ENCODE measurements around the gene TRIP6. TPM values are rescaled to one million over a fixed set of nuclear protein-coding genes. Genes with fewer than 3 reads are reported as not detected.

Gene TRIP6
- total RNA-seq, 4 donors from 2014 or later: 64.5 to 122 (median 109) TPM

GRCh38 chr7:100830396-100830795 is 36.8 kb upstream of the TRIP6 start:
- TF ChIP-seq POLR2A (IDR thresholded peaks at IDR 0.05) (no peak), CTCF (IDR thresholded peaks at IDR 0.05) (no peak)
- no peaks in the 10 kb centered on the region for H3K9me3 ChIP-seq
- no peak overlapping the region for H3K4me3 ChIP-seq (replicated peaks in 1 of 3)
- intact Hi-C loops (cut with DNase I): no loop called here
- DNase-seq: no peak
- WGBS, 2 donors: 81 to 93% methylated on average over 4 of the region's 4 CpGs
- H3K27me3 ChIP-seq: no peaks in the 10 kb centered on the region
- no peaks in the 10 kb centered on the region for H3K36me3 ChIP-seq
- H3K27ac ChIP-seq: no peak overlapping the region
- H3K4me1 ChIP-seq: peaks cover 0 to 9% of the 10 kb centered on the region in 2 donors

- H3K4me1 ChIP-seq: peaks cover 7 to 12% of the 10 kb centered on the region in 2 donors
- H3K27ac ChIP-seq: no peak overlapping the region
- no peaks in the 10 kb centered on the region for H3K36me3 ChIP-seq
- no peaks in the 10 kb centered on the region for H3K9me3 ChIP-seq
- intact Hi-C loops (cut with DNase I): no loop called here
- DNase-seq: no peak
- no peak overlapping the region for H3K4me3 ChIP-seq (replicated peaks in 1 of 3)
- WGBS, 2 donors: 92 to 93% methylated on average over 5 of the region's 5 CpGs
- TF ChIP-seq POLR2A (IDR thresholded peaks at IDR 0.05): no peak
- TF ChIP-seq CTCF (IDR thresholded peaks at IDR 0.05): no peak
- no peaks in the 10 kb centered on the region for H3K27me3 ChIP-seq
Measured at GRCh38 chr7:100832281-100832633, 34.9 kb upstream of the TRIP6 start.

- Histone ChIP-seq H3K4me1 (peaks cover 7 to 8% of the 10 kb centered on the region in 2 donors), H3K36me3 (no peaks in the 10 kb centered on the region), H3K4me3 (replicated peaks in 1 of 3) (no peak overlapping the region), H3K27me3 (no peaks in the 10 kb centered on the region), H3K27ac (peak overlapping the region; percentile 41 to 81 (median 72)), H3K9me3 (no peaks in the 10 kb centered on the region)
- TF ChIP-seq CTCF (IDR thresholded peaks at IDR 0.05): no peak
- TF ChIP-seq POLR2A (IDR thresholded peaks at IDR 0.05): no peak
- DNase-seq: peak; percentile 28 to 33
- intact Hi-C loops (cut with DNase I): no loop called here
- WGBS, 2 donors: 30 to 42% methylated on average over 13 to 15 of the region's 17 CpGs
Measured at GRCh38 chr7:100835903-100836811, 31.0 kb upstream of the TRIP6 start.

GRCh38 chr7:100836812-100837098 is 30.4 kb upstream of the TRIP6 start:
- intact Hi-C loops (cut with DNase I): no loop called here
- no peak for TF ChIP-seq CTCF (IDR thresholded peaks at IDR 0.05)
- TF ChIP-seq POLR2A (IDR thresholded peaks at IDR 0.05): no peak
- no peaks in the 10 kb centered on the region for H3K9me3 ChIP-seq
- WGBS, 2 donors: 19 to 20% methylated on average over 6 of the region's 6 CpGs
- no peak for DNase-seq
- H3K36me3 ChIP-seq: no peaks in the 10 kb centered on the region
- peak overlapping the region; percentile 72 to 81 (median 74) for H3K27ac ChIP-seq
- no peaks in the 10 kb centered on the region for H3K27me3 ChIP-seq
- H3K4me1 ChIP-seq: peaks cover 7 to 8% of the 10 kb centered on the region in 2 donors
- H3K4me3 ChIP-seq (replicated peaks in 1 of 3): peak overlapping the region in 1 of 3 donors; percentile 33

- 2 to 4% methylated on average over 26 to 34 of the region's 37 CpGs for WGBS, 2 donors
- Histone ChIP-seq H3K27ac (peak overlapping the region; percentile 72 to 81 (median 74)), H3K27me3 (no peaks in the 10 kb centered on the region), H3K9me3 (no peaks in the 10 kb centered on the region), H3K4me3 (replicated peaks in 1 of 3) (peak overlapping the region in 1 of 3 donors; percentile 33), H3K4me1 (peaks cover 7 to 8% of the 10 kb centered on the region in 2 donors), H3K36me3 (no peaks in the 10 kb centered on the region)
- peak; percentile 92 to 94 for DNase-seq
- TF ChIP-seq CTCF (IDR thresholded peaks at IDR 0.05) (no peak), POLR2A (IDR thresholded peaks at IDR 0.05) (peak in 1 of 2 donors; percentile 66)
- intact Hi-C loops (cut with DNase I): no loop called here
Measured at GRCh38 chr7:100837099-100837836, 29.9 kb upstream of the TRIP6 start.
